Smooth muscle cell (in vitro differentiated cells): ENCODE results near the gene MED27. TPM values are rescaled to one million over a fixed set of nuclear protein-coding genes. Genes with fewer than 3 reads are reported as not detected.

ENCODE experiments used
- DNase-seq: peaks from one replicate; lab custom pipeline; 2025; ENCODE audit not compliant: unreplicated experiment; lab: John Stamatoyannopoulos, UW
- H2AFZ ChIP-seq: fragments of 200-600 bp; sonication (generic); 2 replicates; pipeline ENCODE4 v1.6.0; 2016; ENCODE audit warnings: antibody characterized with exemption, low read depth, mild to moderate bottlenecking
- H3F3A ChIP-seq: fragments of 200-600 bp; sonication (generic); 2 replicates; pipeline ENCODE4 v1.6.0; 2017; ENCODE audit warnings: antibody characterized with exemption, low read depth
- H3K27ac ChIP-seq: fragments of 200-600 bp; sonication (generic); 2 replicates; pipeline ENCODE4 v1.5.1; 2016; ENCODE audit warnings: low read depth, mild to moderate bottlenecking
- H3K27me3 ChIP-seq: fragments of 200-600 bp; sonication (generic); 2 replicates; pipeline ENCODE4 v1.6.1; 2016; ENCODE audit warnings: low read depth, mild to moderate bottlenecking
- H3K36me3 ChIP-seq: fragments of 200-600 bp; sonication (generic); 2 replicates; pipeline ENCODE4 v1.5.1; 2016; ENCODE audit warnings: low read depth
- H3K4me1 ChIP-seq: fragments of 200-600 bp; sonication (generic); 2 replicates; pipeline ENCODE4 v1.5.1; 2016; ENCODE audit warnings: low read depth
- H3K4me2 ChIP-seq: fragments of 200-600 bp; sonication (generic); 2 replicates; pipeline ENCODE4 v1.6.0; 2016; ENCODE audit warnings: mild to moderate bottlenecking
- H3K4me3 ChIP-seq: fragments of 200-600 bp; sonication (generic); 2 replicates; pipeline ENCODE4 v1.5.1; 2016; ENCODE audit warnings: mild to moderate bottlenecking
- H3K79me2 ChIP-seq: fragments of 200-600 bp; sonication (generic); 2 replicates; pipeline ENCODE4 v1.6.0; 2016; ENCODE audit warnings: low read depth, mild to moderate bottlenecking
- H3K9ac ChIP-seq: fragments of 200-600 bp; sonication (generic); 2 replicates; pipeline ENCODE4 v1.6.0; 2016; ENCODE audit warnings: low read depth
- H3K9me3 ChIP-seq: fragments of 200-600 bp; sonication (generic); replicated peaks from 2 replicates; pipeline ENCODE4 v1.5.1; 2016; ENCODE audit warnings: low read depth
- H4K20me1 ChIP-seq: fragments of 200-600 bp; sonication (generic); 2 replicates; pipeline ENCODE4 v1.6.0; 2016; ENCODE audit warnings: low read depth
- WGBS: methylation state at CpG from one replicate; pipeline ENCODE4 v1.1.7; 2016; ENCODE audit warnings: low lambda C conversion rate; 5-methylcytosine and 5-hydroxymethylcytosine counted together
- polyA plus RNA-seq: library from polyadenylated mRNA; unstranded; fragments of >200 nt; fragmentation: Nextera tagmentation; extraction: Ambion mirVana; gene quantifications from 2 replicates; pipeline ENCODE4 v1.2.1, GENCODE V29; 2016
- total RNA-seq: library from RNA; depleted of rRNA; stranded (reverse); fragments of >200 nt; gene quantifications from 2 replicates; pipeline ENCODE4 v1.2.3, GENCODE V29; 2014
- TF ChIP-seq, protein P1 (sequence below): fragments of 200-600 bp; sonication (generic); IDR thresholded peaks from 2 replicates; pipeline ENCODE4 v1.5.1; 2017; ENCODE audit warnings: borderline replicate concordance, mild to moderate bottlenecking, antibody characterized with exemption; ENCODE audit not compliant: insufficient read depth, poor library complexity, severe bottlenecking

The MED27 gene
- total and polyA plus RNA-seq, 2 experiments from 2014 or later: 24.0 to 50.0 TPM

DNA sequence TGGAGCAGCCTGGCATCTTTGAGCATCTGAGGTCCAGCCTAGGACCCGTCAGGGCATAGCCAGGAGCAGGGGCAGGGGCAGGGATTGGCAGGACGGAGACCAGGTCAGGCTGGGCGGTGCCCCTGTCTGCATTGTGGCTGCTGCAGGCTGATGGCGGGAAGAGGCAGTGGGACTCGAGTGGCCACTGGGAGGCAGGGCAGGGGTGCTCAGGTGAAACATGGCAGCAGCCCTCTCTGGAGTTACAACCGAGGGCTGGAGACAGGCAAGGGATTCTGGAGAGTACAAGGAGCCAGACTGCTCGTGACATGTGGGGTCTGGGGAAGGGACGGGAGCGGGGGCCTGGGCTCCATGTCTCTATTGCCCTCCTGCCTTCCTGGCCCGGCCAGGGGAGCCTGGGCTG, 242.4 kb downstream of the MED27 start:
- no peaks in the 10 kb centered on the region for H4K20me1 ChIP-seq
- H3K4me3 ChIP-seq: no peak overlapping the region
- TF ChIP-seq, protein P1, sequence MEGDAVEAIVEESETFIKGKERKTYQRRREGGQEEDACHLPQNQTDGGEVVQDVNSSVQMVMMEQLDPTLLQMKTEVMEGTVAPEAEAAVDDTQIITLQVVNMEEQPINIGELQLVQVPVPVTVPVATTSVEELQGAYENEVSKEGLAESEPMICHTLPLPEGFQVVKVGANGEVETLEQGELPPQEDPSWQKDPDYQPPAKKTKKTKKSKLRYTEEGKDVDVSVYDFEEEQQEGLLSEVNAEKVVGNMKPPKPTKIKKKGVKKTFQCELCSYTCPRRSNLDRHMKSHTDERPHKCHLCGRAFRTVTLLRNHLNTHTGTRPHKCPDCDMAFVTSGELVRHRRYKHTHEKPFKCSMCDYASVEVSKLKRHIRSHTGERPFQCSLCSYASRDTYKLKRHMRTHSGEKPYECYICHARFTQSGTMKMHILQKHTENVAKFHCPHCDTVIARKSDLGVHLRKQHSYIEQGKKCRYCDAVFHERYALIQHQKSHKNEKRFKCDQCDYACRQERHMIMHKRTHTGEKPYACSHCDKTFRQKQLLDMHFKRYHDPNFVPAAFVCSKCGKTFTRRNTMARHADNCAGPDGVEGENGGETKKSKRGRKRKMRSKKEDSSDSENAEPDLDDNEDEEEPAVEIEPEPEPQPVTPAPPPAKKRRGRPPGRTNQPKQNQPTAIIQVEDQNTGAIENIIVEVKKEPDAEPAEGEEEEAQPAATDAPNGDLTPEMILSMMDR: no peak
- no peaks in the 10 kb centered on the region for H3K36me3 ChIP-seq
- DNase-seq: no peak
- H3K4me2 ChIP-seq: no peak overlapping the region
- no peaks in the 10 kb centered on the region for H3K4me1 ChIP-seq
- no peaks in the 10 kb centered on the region for H3K27me3 ChIP-seq
- H3K79me2 ChIP-seq: no peaks in the 10 kb centered on the region
- WGBS: 73% methylated on average over 10 of the region's 10 CpGs
- H3K9ac ChIP-seq: no peak overlapping the region
- H3F3A ChIP-seq: no peaks in the 10 kb centered on the region
- H2AFZ ChIP-seq: no peak overlapping the region
- no peaks in the 10 kb centered on the region for H3K9me3 ChIP-seq
- H3K27ac ChIP-seq: no peak overlapping the region

DNA sequence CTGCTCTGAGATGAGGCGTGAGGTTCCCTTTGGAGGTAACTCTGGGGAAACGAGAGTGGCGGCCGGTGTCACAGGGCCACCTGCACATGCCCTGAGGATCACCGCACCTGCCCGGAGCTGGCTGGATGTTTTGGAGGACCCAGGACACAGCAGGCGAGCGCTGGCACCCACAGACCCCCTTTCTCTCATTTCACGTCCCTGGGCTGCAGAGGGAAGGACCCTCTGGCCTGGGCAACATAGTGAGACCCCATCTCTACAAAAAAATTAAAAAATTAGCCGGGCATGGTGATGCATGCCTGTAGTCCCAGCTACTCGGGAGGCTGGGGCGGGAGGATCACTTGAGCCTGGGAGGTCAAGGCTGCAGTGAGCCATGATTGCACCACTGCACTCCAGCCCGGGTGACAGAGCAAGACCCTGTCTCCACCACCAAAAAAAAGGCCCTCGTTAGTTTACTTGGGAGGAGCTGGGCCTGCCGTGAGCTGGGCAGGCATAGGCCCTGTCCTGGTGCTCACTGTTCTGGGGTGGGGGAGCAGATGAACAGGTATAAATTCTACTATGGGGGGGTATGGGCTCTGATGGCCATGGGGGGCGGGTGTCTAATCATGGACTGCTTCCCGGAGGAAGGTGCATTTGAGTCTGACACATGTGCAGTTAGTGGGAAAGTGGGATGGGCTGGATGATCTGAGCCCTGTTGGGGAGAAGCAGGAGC, 242.9 kb downstream of the MED27 start:
- 92% methylated on average over 17 of the region's 17 CpGs for WGBS
- Histone ChIP-seq H3K4me3 (no peak overlapping the region), H3K4me1 (no peaks in the 10 kb centered on the region), H3K79me2 (no peaks in the 10 kb centered on the region), H3F3A (no peaks in the 10 kb centered on the region), H2AFZ (no peak overlapping the region), H3K27me3 (no peaks in the 10 kb centered on the region), H3K9me3 (no peaks in the 10 kb centered on the region), H3K36me3 (no peaks in the 10 kb centered on the region), H3K27ac (no peak overlapping the region), H3K4me2 (no peak overlapping the region), H4K20me1 (no peaks in the 10 kb centered on the region), H3K9ac (no peak overlapping the region)
- TF ChIP-seq, protein P1: no peak
- DNase-seq: no peak

DNA sequence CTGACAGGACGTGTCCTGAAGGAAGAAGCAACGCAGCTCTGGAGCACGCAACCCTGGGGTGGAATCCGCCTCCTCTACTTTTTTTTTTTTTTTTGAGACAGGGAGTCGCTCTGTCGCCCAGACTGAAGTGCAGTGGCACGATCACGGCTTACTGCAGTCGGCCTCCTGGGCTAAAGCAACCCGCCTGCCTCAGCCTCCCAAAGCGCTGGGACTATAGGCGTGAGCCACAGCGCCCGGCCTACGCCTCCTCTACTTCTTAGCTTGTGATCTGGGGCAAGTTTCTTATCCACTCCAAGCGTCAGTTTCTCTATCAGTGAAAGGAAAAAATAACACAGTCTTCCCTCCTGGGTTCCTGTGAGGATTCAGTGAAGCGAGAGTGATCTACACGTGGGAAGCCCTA, 243.6 kb downstream of the MED27 start:
- TF ChIP-seq, protein P1: no peak
- Histone ChIP-seq H3K36me3 (no peaks in the 10 kb centered on the region), H3K4me3 (no peak overlapping the region), H3F3A (no peaks in the 10 kb centered on the region), H3K79me2 (no peaks in the 10 kb centered on the region), H3K27me3 (no peaks in the 10 kb centered on the region), H3K4me2 (no peak overlapping the region), H4K20me1 (no peaks in the 10 kb centered on the region), H3K4me1 (no peaks in the 10 kb centered on the region), H3K9me3 (no peaks in the 10 kb centered on the region), H3K9ac (no peak overlapping the region), H3K27ac (no peak overlapping the region), H2AFZ (no peak overlapping the region)
- DNase-seq: no peak
- 93% methylated on average over 18 of the region's 18 CpGs for WGBS
